GM10248 (cell line): ENCODE data around the gene AHNAK.
A peak's percentile ranks its signal among the peaks of the same experiment; 100 is the strongest.

Source experiments
- CTCF ChIA-PET: fragments of 300-600 bp; sonication (Branson Sonifier 250); formaldehyde crosslinking; extraction: SDS; loops from one replicate; lab custom pipeline; 2021; ENCODE audit warnings: antibody characterized with exemption; lab: Yijun Ruan, JAX
- POLR2A ChIA-PET: fragments of 350-650 bp; sonication (Branson Sonifier 250); formaldehyde crosslinking; extraction: SDS; loops from one replicate; lab custom pipeline; 2020; ENCODE audit warnings: antibody characterized with exemption; lab: Yijun Ruan, JAX
- DNase-seq: peaks from one replicate; pipeline ENCODE4 v3.0.0; 2012; ENCODE audit errors: extremely low spot score
- TF ChIP-seq, protein P1 (sequence below): IDR thresholded peaks from 2 replicates; pipeline ENCODE4 v1.5.1; 2012; ENCODE audit warnings: mild to moderate bottlenecking, low read depth; ENCODE audit errors: extremely low read depth, missing control alignments, control extremely low read depth

The AHNAK gene

GRCh38 chr11:62546929-62547625 lies 471 bp upstream of the AHNAK start:
- peak; percentile 17 for DNase-seq
- CTCF ChIA-PET, result interaction anchor here (1.1 to 10.0 kb wide), 3 partner anchors 9 to 122 kb away, joined by 3 to 247 read pairs (median 5); no protein-coding TSS in a partner anchor

DNA sequence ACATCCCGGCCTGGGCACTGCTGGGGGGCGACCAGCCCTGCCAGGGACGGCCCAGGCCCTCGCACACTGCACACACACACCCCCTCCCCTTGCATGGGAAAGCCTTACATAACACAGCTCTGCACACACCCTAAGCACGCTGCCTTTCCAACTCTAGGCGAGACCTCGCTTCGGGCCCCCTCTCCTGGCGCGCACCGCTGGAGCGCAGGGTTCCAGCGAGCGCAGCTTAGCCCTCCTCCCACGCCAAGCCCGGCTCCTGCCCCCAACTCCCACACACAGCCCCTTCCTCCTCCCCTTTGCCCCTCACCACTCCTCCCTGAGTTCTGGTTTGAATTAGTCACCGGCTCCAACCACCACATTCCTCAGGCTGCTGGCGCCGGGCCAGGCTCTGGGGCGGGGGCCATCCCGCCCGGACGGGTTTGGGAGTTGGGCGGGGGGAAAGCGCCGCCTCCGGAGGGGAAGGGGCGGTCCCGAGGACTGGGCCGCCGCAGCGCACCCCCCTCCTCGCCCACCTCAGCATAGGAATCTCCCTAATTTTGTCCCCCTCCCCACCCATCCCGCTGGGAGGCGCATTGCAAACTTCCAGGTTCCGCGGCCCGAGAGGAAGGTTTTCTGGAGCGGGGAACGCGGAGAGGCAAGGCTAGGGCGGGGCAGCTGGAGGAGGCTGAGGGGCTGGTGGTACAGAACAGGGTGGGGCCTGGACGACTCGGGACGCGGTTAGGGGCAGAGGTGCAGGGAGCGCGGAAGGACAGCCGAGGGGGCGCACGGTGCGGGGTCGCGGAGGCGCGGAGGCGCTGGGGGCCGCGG lies 966 bp downstream of the AHNAK start:
- CTCF ChIA-PET, result interaction anchor here (7.1 to 10.0 kb wide), 2 partner anchors 10 to 122 kb away, joined by 83 to 247 read pairs; no protein-coding TSS in a partner anchor
- peak; percentile 47 for DNase-seq
- POLR2A ChIA-PET, result interaction anchor here (0.6 kb wide), 1 partner anchor 286 kb away, joined by 4 read pairs; the partner anchor contains the start of gene STX5
- TF ChIP-seq, protein P1, sequence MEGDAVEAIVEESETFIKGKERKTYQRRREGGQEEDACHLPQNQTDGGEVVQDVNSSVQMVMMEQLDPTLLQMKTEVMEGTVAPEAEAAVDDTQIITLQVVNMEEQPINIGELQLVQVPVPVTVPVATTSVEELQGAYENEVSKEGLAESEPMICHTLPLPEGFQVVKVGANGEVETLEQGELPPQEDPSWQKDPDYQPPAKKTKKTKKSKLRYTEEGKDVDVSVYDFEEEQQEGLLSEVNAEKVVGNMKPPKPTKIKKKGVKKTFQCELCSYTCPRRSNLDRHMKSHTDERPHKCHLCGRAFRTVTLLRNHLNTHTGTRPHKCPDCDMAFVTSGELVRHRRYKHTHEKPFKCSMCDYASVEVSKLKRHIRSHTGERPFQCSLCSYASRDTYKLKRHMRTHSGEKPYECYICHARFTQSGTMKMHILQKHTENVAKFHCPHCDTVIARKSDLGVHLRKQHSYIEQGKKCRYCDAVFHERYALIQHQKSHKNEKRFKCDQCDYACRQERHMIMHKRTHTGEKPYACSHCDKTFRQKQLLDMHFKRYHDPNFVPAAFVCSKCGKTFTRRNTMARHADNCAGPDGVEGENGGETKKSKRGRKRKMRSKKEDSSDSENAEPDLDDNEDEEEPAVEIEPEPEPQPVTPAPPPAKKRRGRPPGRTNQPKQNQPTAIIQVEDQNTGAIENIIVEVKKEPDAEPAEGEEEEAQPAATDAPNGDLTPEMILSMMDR, result no peak

More at GRCh38 chr11:62546929-62547625, 471 bp upstream of the AHNAK start:
- TF ChIP-seq, protein P1, result no peak
- POLR2A ChIA-PET, result interaction anchor here (1.1 kb wide), 1 partner anchor 11 kb away, joined by 5 read pairs; no protein-coding TSS in a partner anchor

GRCh38 chr11:62544581-62545436 lies 1.8 kb downstream of the AHNAK start:
- CTCF ChIA-PET, result interaction anchor here (1.0 to 10.0 kb wide), 7 partner anchors 11 to 336 kb away, joined by 3 to 247 read pairs (median 20); partner anchors contain the start of genes LBHD1, SLC3A2 and UQCC3
- TF ChIP-seq, protein P1, result no peak
- POLR2A ChIA-PET, result interaction anchor here (0.6 kb wide), 1 partner anchor 118 kb away, joined by 5 read pairs; no protein-coding TSS in a partner anchor
- DNase-seq, result peak; percentile 39

DNA sequence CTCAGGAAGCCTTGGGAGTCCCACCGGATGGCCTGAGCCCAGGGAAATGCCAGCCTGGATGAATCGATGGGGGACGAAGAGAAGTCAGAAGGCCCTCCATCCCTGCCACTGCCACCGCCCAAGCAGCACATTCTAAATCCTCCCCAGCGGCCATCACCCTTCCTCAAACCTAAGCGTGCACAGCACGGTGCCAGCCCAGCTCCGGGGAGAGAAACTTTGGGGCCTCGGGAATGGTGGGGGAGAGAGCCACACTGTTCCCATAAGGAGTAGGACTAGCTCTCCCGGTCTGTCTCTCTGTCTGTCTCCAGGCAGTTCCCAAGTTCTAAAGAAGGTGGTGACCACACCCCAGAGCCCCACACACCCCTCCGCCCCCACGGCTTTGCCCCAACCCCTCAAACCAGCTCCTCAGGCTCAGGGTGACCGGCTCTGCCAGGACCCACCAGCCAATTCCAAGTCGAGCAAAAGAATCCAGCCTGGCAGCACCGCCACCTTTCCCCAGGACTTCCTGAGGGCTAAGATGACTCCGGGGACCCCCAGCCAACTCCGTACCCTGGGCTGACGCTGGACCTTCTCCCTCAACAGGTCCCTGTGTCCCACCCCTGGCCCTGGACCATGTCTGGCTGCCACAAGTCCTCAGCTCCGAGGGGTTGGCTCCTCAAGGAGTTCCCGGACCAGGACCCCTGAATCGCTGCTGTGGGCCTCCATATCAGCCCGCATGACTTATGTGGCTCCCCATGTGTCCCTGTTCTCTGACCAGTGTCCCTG lies 2.7 kb downstream of the AHNAK start:
- POLR2A ChIA-PET, result interaction anchor here (1.1 to 1.7 kb wide), 2 partner anchors 30 to 43 kb away, joined by 3 to 4 read pairs; no protein-coding TSS in a partner anchor
- TF ChIP-seq, protein P1, result no peak
- peak; percentile 12 for DNase-seq
- CTCF ChIA-PET, result interaction anchor here (0.8 to 10.0 kb wide), 29 partner anchors 9 to 337 kb away, joined by 3 to 247 read pairs (median 5); partner anchors contain the start of genes LBHD1, MTA2, SLC3A2 and TUT1

- ChIA-PET POLR2A (interaction anchor here (0.5 to 1.7 kb wide), 8 partner anchors 14 to 313 kb away, joined by 3 to 5 read pairs (median 4); partner anchors contain the start of gene TUT1), CTCF (interaction anchor here (0.6 to 10.0 kb wide), 71 partner anchors 8 to 1021 kb away, joined by 3 to 247 read pairs (median 4); partner anchors contain the start of genes B3GAT3, BSCL2, GNG3 and LBHD1)
- DNase-seq, result peak; percentile 78
- TF ChIP-seq, protein P1, result peak; percentile 97
Measured at GRCh38 chr11:62542750-62543567, 3.6 kb downstream of the AHNAK start.
